ENCODE measurements around the gene ZNF594. TPM values are rescaled to one million over a fixed set of nuclear protein-coding genes. Genes with fewer than 3 reads are reported as not detected.
"Not testable (repeated sequence)": the region's sequence is repeated elsewhere in the genome, so short reads cannot be mapped to it uniquely, and the experiment has no call there.

The ZNF594 gene
- total and polyA plus RNA-seq, 3 experiments from 2014 or later: 1.2 to 14.9 (median 11.7) TPM

- H3K4me1 ChIP-seq (ENCODE audit: insufficient read depth, low read length); POLR2A ChIA-PET; H3K27me3 Mint-ChIP-seq; H3K4me3 Mint-ChIP-seq; H3K36me3 ChIP-seq (ENCODE audit: insufficient read depth, low read length); H3K27ac ChIP-seq (ENCODE audit: low read depth, low read length); H3K4me3 ChIP-seq (ENCODE audit: low read length); DNase-seq; H3K27me3 ChIP-seq (ENCODE audit: insufficient read depth, low read length, poor library complexity, severe bottlenecking); CTCF ChIA-PET; H3K4me1 Mint-ChIP-seq: not testable (repeated sequence)
- Mint-ChIP-seq H3K9me3 (peaks cover 10 to 66% (median 65%) of the 10 kb centered on the region in 5 donors), H3K36me3 (peaks cover 4 to 35% (median 24%) of the 10 kb centered on the region in 3 donors), H3K27ac (peak overlapping the region in 1 of 8 donors; percentile 65)
- H3K9me3 ChIP-seq (ENCODE audit: low read length): peaks cover 18% of the 10 kb centered on the region
These were observed 16.6 kb downstream of the ZNF594 start for GRCh38 chr17:5175027-5175426.

DNA sequence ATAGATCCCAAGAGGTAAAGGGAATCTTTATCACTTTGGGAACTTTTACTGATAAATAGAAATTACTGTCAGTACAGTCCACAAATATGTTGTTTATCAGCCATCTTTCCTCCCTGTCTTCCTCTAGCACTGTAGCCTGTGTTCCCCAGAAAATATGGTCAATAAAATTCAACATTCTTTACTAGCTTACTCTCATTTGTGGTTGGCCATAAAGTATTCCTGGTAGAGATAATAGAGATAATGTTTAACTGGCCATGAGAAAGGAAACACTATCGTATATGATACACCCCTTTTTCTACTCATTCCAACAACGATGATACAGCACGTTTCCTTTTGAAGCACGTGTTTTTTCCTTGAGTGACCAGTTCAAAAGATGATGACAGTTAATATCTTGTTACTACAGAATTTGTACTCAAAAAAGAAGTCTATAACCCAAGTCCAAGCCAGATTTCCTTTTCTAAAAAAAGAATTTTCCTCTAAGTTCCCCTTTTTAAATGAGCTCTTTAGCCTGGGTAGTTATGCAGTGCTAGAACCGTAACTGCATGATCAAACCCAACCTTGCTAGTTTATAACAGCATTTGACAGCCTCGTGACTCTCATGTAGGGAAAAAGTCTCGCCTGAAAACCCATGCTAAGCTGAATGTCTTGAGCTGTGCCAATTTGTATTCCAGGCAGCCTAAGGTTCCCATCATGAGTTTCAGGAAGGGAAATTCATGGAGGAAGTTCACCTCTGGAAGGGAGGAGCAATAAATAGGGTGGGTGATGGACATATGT, 25.7 kb downstream of the ZNF594 start:
- H3K9me3 Mint-ChIP-seq; H3K4me3 Mint-ChIP-seq; H3K4me3 ChIP-seq (ENCODE audit: low read length); H3K36me3 ChIP-seq (ENCODE audit: insufficient read depth, low read length); CTCF ChIA-PET; H3K27ac ChIP-seq (ENCODE audit: low read depth, low read length); H3K36me3 Mint-ChIP-seq; H3K27me3 ChIP-seq (ENCODE audit: insufficient read depth, low read length, poor library complexity, severe bottlenecking); H3K4me1 Mint-ChIP-seq; H3K4me1 ChIP-seq (ENCODE audit: insufficient read depth, low read length); H3K9me3 ChIP-seq (ENCODE audit: low read length); H3K27ac Mint-ChIP-seq; DNase-seq: not testable (repeated sequence)
- H3K27me3 Mint-ChIP-seq: peaks cover 4 to 30% of the 10 kb centered on the region in 2 donors
- POLR2A ChIA-PET: interaction anchor here (0.6 kb wide), 1 partner anchor 100 kb away, joined by 3 read pairs; no protein-coding TSS in a partner anchor

DNA sequence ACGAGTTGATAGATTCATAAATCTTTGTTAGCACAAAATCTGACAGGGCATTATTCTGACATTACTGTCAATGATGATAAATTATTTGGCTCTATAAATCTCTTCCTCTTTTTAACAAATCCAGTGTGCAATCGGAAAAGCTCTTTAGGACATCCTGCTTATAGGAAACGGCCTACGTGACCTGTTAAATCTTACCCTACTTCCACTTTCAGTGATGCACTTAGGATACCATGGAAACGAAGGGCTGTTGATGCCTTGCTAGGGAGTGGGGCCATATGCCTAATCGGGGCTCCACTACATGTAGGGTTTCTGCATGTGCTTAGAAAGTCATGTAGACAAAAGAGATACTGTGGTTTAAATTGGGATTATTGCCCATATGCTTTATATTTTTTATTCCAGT, 27.2 kb downstream of the ZNF594 start:
- CTCF ChIA-PET: no interaction called here
- POLR2A ChIA-PET: no interaction called here
- no peak overlapping the region for H3K27ac ChIP-seq (ENCODE audit: low read depth, low read length)
- no peak overlapping the region for H3K4me3 ChIP-seq (ENCODE audit: low read length)
- no peaks in the 10 kb centered on the region for H3K4me1 ChIP-seq (ENCODE audit: insufficient read depth, low read length)
- no peaks in the 10 kb centered on the region for H3K27me3 ChIP-seq (ENCODE audit: insufficient read depth, low read length, poor library complexity, severe bottlenecking)
- no peaks in the 10 kb centered on the region for H3K36me3 ChIP-seq (ENCODE audit: insufficient read depth, low read length)
- H3K27ac Mint-ChIP-seq: no peak overlapping the region
- H3K9me3 ChIP-seq (ENCODE audit: low read length): no peaks in the 10 kb centered on the region
- no peaks in the 10 kb centered on the region for H3K4me1 Mint-ChIP-seq
- no peaks in the 10 kb centered on the region for H3K9me3 Mint-ChIP-seq
- DNase-seq: no peak
- no peak overlapping the region for H3K4me3 Mint-ChIP-seq
- peaks cover 4 to 30% of the 10 kb centered on the region in 2 donors for H3K27me3 Mint-ChIP-seq
- no peaks in the 10 kb centered on the region for H3K36me3 Mint-ChIP-seq

GRCh38 chr17:5161793-5162192, 29.9 kb downstream of the ZNF594 start:
- H3K4me3 ChIP-seq (ENCODE audit: low read length); H3K27ac Mint-ChIP-seq; H3K4me1 ChIP-seq (ENCODE audit: insufficient read depth, low read length); H3K27ac ChIP-seq (ENCODE audit: low read depth, low read length); POLR2A ChIA-PET; H3K9me3 Mint-ChIP-seq; H3K4me3 Mint-ChIP-seq; H3K9me3 ChIP-seq (ENCODE audit: low read length); H3K36me3 Mint-ChIP-seq; H3K4me1 Mint-ChIP-seq; H3K36me3 ChIP-seq (ENCODE audit: insufficient read depth, low read length); H3K27me3 ChIP-seq (ENCODE audit: insufficient read depth, low read length, poor library complexity, severe bottlenecking); DNase-seq: not testable (repeated sequence)
- CTCF ChIA-PET: interaction anchor here (0.6 kb wide), 1 partner anchor 741 kb away, joined by 3 read pairs; no protein-coding TSS in a partner anchor
- H3K27me3 Mint-ChIP-seq: peaks cover 5 to 42% of the 10 kb centered on the region in 2 donors

DNA sequence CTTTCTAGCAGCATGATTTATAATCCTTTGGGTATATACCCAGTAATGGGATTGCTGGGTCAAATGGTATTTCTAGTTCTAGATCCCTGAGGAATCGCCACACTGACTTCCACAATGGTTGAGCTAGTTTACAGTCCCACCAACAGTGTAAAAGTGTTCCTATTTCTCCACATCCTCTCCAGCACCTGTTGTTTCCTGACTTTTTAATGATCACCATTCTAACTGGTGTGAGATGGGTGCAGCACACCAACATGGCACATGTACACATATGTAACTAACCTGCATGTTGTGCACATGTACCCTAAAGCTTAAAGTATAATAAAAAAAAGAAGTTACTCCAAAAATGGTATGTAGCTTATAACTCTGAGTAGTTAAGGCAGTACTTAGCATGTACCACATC, 31.0 kb downstream of the ZNF594 start:
- H3K4me3 ChIP-seq (ENCODE audit: low read length); H3K36me3 ChIP-seq (ENCODE audit: insufficient read depth, low read length); H3K27me3 ChIP-seq (ENCODE audit: insufficient read depth, low read length, poor library complexity, severe bottlenecking); H3K9me3 ChIP-seq (ENCODE audit: low read length); H3K4me1 ChIP-seq (ENCODE audit: insufficient read depth, low read length); H3K36me3 Mint-ChIP-seq; POLR2A ChIA-PET; DNase-seq; H3K4me3 Mint-ChIP-seq; CTCF ChIA-PET; H3K27ac ChIP-seq (ENCODE audit: low read depth, low read length); H3K9me3 Mint-ChIP-seq; H3K27ac Mint-ChIP-seq; H3K4me1 Mint-ChIP-seq: not testable (repeated sequence)
- H3K27me3 Mint-ChIP-seq: peaks cover 5 to 43% of the 10 kb centered on the region in 2 donors

DNA sequence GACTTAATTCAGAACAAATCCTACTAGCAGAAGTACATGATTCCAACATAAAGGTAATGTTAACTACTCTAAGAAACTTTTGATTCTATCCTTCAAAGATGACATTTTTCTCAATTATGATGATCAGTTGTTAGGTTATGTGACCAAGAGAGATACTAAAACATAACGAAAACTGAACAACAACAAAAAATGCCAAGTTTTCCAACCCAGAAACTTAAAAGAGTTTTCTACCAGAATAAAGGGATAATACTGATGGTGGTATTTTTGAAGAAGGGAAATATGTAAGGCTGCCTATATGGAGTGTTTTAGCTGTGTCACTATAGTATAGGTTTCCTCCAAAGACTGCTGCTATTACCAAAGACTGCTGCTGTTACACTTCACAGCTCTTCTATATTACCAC, 45.5 kb downstream of the ZNF594 start:
- H3K27ac ChIP-seq (ENCODE audit: low read depth, low read length); H3K4me3 ChIP-seq (ENCODE audit: low read length); H3K27ac Mint-ChIP-seq; H3K4me3 Mint-ChIP-seq; H3K36me3 ChIP-seq (ENCODE audit: insufficient read depth, low read length); H3K4me1 Mint-ChIP-seq; CTCF ChIA-PET; POLR2A ChIA-PET; H3K4me1 ChIP-seq (ENCODE audit: insufficient read depth, low read length); H3K27me3 ChIP-seq (ENCODE audit: insufficient read depth, low read length, poor library complexity, severe bottlenecking); H3K9me3 ChIP-seq (ENCODE audit: low read length); H3K9me3 Mint-ChIP-seq; H3K36me3 Mint-ChIP-seq; DNase-seq: not testable (repeated sequence)
- H3K27me3 Mint-ChIP-seq: peaks cover 8 to 33% of the 10 kb centered on the region in 2 donors

- H3K9me3 Mint-ChIP-seq, CTCF ChIA-PET, H3K4me3 Mint-ChIP-seq: not testable (repeated sequence)
These were observed 48.8 kb downstream of the ZNF594 start for GRCh38 chr17:5142877-5143276.

DNA sequence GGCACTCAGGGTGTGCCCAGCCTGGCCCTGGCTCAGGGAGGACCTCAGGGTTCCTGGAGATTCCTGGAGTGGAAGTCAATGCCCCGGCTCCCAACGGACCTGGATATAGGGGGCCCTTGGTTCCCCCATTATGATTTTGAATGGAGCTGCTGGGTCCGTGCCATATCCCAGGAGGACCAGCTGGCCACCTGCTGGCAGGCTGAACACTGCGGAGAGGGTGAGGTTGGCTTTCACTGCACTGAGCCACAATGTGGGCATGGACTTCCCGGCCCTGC, 52.3 kb downstream of the ZNF594 start:
- no peak overlapping the region for H3K4me3 Mint-ChIP-seq
- no peak for DNase-seq
- POLR2A ChIA-PET: no interaction called here

More at GRCh38 chr17:5142877-5143276, 48.8 kb downstream of the ZNF594 start:
- H3K4me3 ChIP-seq (ENCODE audit: low read length); H3K9me3 ChIP-seq (ENCODE audit: low read length); H3K4me1 ChIP-seq (ENCODE audit: insufficient read depth, low read length); H3K27me3 ChIP-seq (ENCODE audit: insufficient read depth, low read length, poor library complexity, severe bottlenecking); H3K36me3 ChIP-seq (ENCODE audit: insufficient read depth, low read length); POLR2A ChIA-PET; H3K27ac Mint-ChIP-seq; H3K4me1 Mint-ChIP-seq; DNase-seq; H3K36me3 Mint-ChIP-seq; H3K27ac ChIP-seq (ENCODE audit: low read depth, low read length): not testable (repeated sequence)
- peaks cover 8 to 17% of the 10 kb centered on the region in 2 donors for H3K27me3 Mint-ChIP-seq

More for the DNA sequence above, 52.3 kb downstream of the ZNF594 start:
- CTCF ChIA-PET: no interaction called here
- H3K36me3 Mint-ChIP-seq: no peaks in the 10 kb centered on the region
- Histone ChIP-seq H3K36me3 (ENCODE audit: insufficient read depth, low read length) (no peaks in the 10 kb centered on the region), H3K27me3 (ENCODE audit: insufficient read depth, low read length, poor library complexity, severe bottlenecking) (no peaks in the 10 kb centered on the region), H3K4me3 (ENCODE audit: low read length) (no peak overlapping the region), H3K27ac (ENCODE audit: low read depth, low read length) (no peak overlapping the region), H3K4me1 (ENCODE audit: insufficient read depth, low read length) (no peaks in the 10 kb centered on the region), H3K9me3 (ENCODE audit: low read length) (no peaks in the 10 kb centered on the region)
- no peak overlapping the region for H3K27ac Mint-ChIP-seq
- no peaks in the 10 kb centered on the region for H3K9me3 Mint-ChIP-seq
- peaks cover 2 to 3% of the 10 kb centered on the region in 2 donors for H3K27me3 Mint-ChIP-seq
- H3K4me1 Mint-ChIP-seq: no peaks in the 10 kb centered on the region
